GM12892 (cell line): Measurements from ENCODE around the gene LIG3.
"Not testable (repeated sequence)": the region's sequence is repeated elsewhere in the genome, so short reads cannot be mapped to it uniquely, and the experiment has no call there.

Source experiments
- DNase-seq: peaks from one replicate; pipeline ENCODE4 v3.0.0; 2011; ENCODE audit not compliant: insufficient read length
- FAIRE-seq: peaks from 2 replicates; lab custom pipeline; 2011; peaks lifted over from hg19 to GRCh38; lab: Jason Lieb, UNC
- POLR2A ChIP-seq: IDR thresholded peaks from 2 replicates; pipeline ENCODE4 v1.6.1; 2011; ENCODE audit warnings: low read depth, low read length, control low read depth
- POLR2AphosphoS5 ChIP-seq: IDR thresholded peaks from 2 replicates; pipeline ENCODE4 v1.6.1; 2011; ENCODE audit warnings: low read depth, low read length, control low read depth
- TAF1 ChIP-seq: IDR thresholded peaks from 2 replicates; pipeline ENCODE4 v1.6.1; 2011; ENCODE audit warnings: low read depth, mild to moderate bottlenecking, control low read depth, low read length, borderline replicate concordance

LIG3 gene

DNA sequence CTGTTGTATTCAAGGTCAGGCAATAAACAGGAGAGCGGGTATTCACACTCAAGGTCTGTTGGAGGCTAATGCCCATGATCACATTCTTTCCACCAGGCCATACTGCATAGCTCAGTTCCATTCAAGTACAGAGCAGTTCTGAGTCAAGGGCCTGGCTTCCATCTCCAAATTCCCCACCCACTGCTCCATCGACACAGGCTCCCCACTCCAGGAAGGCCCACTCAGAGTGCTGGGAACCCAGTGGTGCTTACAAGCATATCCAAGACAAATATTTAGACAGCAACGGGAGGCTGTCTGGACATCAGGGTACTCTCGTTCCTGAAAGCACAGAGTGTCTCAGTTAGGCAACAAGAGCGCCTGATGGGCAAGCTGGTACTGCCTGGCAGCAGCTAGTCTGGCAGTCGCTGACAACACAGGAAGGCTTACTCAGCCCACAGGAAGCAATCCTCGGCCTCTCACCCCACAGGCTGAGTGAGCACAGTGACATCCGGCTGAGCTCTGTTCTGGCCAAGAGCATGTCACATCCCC is 42.3 kb downstream of the LIG3 start:
- DNase-seq = peak; percentile 54
- no peak for TF ChIP-seq POLR2A
- peak; percentile 51; the same call in 1 of the 2 replicates for TF ChIP-seq POLR2AphosphoS5
- TF ChIP-seq TAF1 = no peak
- peak; percentile 77 for FAIRE-seq

DNA sequence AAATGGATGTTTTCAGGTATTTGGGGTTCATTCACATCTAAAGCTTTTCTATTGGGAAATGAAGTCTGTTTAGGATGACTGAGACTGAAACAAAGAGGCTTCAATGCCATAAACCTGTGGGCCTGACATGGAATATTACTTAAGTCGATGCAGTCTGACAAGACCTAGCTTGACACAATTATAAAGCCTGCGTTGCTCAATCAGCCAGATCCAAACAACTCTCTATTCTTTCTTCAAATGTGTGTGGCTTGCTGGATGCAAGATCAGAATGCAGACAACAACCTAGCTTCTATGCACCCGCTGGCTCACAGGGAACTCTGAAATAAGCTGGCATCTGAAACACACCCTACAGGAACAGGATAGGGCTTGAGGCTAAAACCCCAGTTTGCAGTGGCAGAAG is 43.2 kb downstream of the LIG3 start:
- TF ChIP-seq TAF1 = no peak
- no peak for TF ChIP-seq POLR2AphosphoS5
- TF ChIP-seq POLR2A = no peak
- no peak for FAIRE-seq
- no peak for DNase-seq

DNA sequence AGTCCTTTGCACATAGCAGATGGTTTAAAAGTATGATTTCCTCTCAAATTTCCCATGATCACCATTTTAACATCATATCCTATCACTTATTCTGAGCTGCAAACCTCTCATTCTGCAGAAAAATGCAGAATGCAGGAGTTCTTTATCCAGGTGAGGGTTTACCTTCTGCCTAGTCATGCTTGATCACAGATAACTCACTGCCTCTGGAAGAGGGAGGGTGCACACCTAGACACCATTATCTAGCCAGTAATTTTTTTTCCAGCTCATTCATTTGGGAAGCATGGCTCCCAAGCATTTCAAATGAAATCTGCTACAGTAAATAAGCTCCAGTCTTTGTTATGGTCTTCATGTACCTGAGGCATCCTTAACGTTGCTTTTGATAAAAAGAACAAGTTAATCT is 45.2 kb downstream of the LIG3 start:
- TF ChIP-seq TAF1 (no peak), POLR2A (no peak), POLR2AphosphoS5 (no peak)
- no peak for FAIRE-seq
- no peak for DNase-seq

DNA sequence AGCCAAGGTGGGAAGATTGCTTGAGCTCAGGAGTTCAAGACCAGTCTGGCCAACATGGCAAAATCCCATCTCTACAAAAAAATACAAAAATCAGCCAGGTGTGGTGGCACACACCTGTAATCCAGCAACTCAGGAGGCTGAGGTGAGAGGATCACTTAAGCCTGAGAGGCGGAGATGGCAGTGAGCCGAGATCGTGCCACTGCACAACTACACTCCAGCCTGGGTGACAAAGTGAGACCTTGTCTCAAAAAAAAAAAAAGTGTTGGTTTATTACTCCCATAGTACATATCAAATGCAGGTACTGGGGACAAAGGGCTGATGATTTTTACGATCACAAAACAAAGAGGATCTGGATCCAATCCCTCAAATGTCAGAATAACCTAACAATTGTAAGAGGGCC is 47.8 kb downstream of the LIG3 start:
- not testable (repeated sequence) for FAIRE-seq, DNase-seq

DNA sequence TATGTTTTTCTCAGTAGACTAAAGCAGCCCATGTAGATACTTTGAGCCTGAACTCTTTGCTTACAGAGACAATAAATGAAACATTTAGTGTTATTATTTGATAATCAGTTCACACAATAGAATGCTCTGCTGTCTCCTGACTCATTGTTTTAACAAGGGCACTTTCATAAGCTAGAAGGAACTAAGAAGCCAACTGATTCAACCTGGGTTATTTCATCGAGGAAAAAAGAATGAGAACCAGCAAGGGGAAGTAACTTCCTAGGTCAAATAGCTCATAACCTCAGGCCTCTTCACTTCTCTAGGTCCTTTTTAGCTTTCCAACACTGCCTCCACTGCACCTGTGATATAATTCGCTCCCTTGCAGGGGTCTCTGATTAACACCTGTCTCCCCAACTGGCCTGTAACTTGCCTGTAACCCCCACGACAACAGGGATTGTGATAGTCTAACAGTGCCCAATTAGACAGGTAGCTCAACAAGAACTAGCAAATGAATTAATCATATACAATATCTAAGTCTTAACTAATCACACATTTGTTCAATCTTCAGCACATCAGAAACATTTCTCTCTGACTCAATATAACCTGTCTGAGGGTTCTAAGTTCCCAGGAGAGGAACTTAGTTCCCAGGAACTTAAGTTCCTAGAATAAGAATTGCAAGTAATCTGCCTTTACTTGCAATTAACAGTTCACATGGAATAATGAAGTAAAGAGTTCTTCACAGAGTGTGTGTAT is 48.4 kb downstream of the LIG3 start:
- no peak for DNase-seq
- no peak for TF ChIP-seq TAF1
- TF ChIP-seq POLR2AphosphoS5 = no peak
- no peak for TF ChIP-seq POLR2A
- FAIRE-seq = no peak

DNA sequence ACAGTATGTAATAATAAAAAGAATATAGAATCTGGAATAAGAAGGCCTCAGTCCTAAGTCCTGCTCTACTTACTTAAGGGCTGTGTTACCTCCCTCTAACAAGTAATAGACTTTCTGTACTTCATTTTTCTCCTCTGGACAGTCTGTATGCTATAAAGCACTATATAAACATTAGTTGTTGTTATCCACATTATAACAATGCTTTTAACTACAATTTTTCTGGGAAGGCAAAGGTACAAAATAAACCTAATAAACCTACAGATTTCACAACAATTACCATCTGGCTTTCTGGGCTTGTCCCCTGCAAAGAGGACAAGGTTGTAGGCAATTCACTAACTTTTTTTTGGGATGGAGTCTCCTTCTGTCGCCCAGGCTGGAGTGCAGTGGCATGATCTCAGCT is 50.5 kb downstream of the LIG3 start:
- no peak for TF ChIP-seq POLR2AphosphoS5
- TF ChIP-seq POLR2A = no peak
- no peak for TF ChIP-seq TAF1
- DNase-seq (no peak), FAIRE-seq (no peak)

DNA sequence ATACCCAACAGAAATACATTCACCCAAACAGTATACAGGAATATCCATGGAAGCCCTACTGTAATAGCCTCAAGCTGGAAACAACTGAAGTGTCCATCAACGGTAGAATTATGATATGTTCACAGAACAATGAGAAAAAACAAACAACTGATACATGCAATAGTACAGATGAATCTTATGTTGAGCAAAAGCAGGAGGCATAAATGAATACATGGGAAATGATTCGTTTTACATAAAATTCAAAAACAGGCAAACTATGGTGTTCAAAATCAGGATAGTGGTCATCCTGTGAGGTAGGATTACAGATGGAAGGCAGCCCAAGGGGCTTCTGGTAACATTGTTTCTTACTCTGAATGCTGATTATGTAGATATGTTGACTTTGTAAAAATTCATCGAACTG is 58.1 kb downstream of the LIG3 start:
- DNase-seq = no peak
- TF ChIP-seq POLR2AphosphoS5 (no peak), POLR2A (no peak), TAF1 (no peak)
- FAIRE-seq = no peak

DNA sequence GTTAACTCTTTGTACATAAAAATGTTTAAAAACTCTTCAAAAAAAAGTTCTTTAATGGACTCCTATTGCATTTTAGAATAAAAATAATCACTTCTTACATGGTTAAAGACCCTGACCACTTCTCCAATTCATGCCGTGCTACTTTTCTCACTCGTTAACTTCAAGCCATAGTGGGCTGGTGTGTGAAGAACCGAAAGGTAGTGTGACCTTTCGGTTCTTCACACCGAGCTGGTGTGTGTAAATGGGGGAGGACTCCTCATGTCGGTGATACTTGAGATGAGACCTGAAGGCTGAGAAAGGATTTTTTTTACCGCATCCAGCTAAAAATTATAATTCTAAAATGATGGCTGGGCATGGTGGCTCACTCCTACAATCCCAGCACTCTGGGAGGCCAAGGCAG is 61.1 kb downstream of the LIG3 start:
- FAIRE-seq (no peak), DNase-seq (no peak)
- no peak for TF ChIP-seq POLR2AphosphoS5
- no peak for TF ChIP-seq POLR2A
- TF ChIP-seq TAF1 = no peak

DNA sequence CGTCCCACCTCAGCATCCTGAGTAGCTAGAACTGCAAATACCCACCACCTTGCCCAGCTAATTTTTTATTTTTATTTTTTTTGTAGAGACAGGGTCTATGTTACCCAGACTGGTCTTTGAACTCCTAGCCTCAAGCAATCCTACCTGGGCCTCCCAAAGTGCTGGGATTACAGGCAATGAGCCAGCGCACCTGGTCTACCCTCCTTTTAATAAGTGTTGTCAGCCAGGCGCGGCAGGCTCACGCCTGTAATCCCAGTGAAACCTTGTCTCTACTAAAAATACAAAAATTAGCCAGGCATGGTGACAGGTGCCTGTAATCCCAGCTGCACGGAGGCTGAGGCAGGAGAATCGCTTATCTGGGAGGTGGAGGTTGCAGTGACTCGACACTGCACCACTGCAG is 63.9 kb downstream of the LIG3 start:
- DNase-seq = no peak
- FAIRE-seq = no peak
- TF ChIP-seq POLR2AphosphoS5 = no peak
- TF ChIP-seq POLR2A = no peak
- TF ChIP-seq TAF1 = no peak

DNA sequence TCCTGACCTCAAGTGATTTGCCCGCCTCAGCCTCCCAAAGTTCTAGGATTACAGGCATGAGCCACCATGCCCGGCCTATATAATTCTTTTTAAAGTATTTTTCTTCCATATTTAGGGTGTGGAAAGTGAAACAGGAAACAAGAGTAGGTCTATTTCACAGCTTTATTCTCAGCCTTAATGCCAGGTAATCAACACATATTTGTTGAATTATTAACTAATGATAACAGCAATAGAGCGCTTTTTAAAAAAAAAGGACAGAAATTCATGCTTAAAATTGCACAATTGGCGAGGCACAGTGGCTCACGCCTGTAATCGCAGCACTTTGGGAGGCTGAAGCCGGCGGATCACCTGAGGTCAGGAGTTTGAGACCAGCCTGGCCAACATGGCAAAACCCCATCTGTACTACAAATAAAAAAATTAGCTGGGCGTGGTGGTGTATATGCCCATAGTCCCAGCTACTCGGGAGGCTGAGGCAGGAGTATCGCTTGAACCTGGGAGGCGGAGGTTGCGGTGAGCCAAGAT is 65.2 kb downstream of the LIG3 start:
- not testable (repeated sequence) for FAIRE-seq, DNase-seq

DNA sequence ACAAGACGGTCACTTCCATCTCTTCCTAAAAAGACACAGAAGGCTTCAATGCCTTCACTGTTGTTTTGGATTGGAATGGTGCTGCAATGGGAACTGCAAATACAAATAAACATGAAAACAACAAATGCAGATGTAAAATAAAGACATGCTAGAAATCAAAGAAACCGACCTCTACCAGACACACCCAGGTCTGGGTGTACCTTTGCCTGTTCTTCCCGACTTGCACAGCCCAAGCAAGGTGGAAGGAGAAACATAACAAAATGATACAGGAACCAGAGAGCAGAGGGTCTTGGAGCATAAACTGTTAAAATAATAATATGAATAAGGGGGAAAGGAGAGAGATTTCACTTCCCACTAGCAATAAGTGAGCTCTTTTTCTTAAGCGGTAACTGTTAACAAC is 65.9 kb downstream of the LIG3 start:
- no peak for DNase-seq
- no peak for FAIRE-seq
- TF ChIP-seq TAF1 = no peak
- no peak for TF ChIP-seq POLR2A
- TF ChIP-seq POLR2AphosphoS5 = no peak

DNA sequence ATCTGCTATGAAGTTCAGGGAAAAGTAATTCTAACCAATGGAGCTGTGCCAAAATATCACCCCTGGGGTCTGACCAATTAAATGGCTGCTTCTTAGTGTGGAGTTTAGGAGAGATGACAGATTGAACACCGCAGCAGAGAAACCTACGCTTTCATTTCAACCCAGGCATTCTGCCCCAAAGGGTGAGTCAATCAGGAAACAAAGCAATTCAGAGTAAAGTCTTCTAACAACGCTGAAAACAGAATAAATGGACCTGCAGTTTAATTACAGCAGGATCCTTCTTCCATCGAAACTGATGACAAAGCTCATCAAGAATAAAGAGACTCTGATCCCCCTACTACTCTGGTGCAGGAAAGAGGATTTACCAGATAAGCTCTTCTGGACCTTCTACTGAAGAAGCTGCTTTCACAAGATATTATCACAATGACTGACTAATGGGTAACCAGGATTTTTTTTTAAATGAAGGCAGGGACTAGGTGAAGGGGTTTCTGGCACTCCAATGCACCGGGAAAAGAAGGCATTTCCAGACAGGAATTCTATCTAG is 66.5 kb downstream of the LIG3 start:
- no peak for DNase-seq
- TF ChIP-seq TAF1 (peak; percentile 70; the same call in 1 of the 2 replicates), POLR2A (peak; percentile 72), POLR2AphosphoS5 (no peak; the same call in 1 of the 2 replicates)
- peak; percentile 81 for FAIRE-seq
